Measurements from ENCODE around the gene CILP2.

CILP2 gene

GRCh38 chr19:19545707-19546106 lies 7.6 kb downstream of the CILP2 start:
- TF ChIP-seq POLR2AphosphoS5 (IDR thresholded peaks at IDR 0.05; ENCODE audit: low read depth, low read length) = no peak
- TF ChIP-seq FOXP2 (optimal IDR thresholded peaks at IDR 0.05; ENCODE audit: borderline replicate concordance, extremely low read depth, extremely low read length, insufficient read depth) = no peak
- TF ChIP-seq REST (IDR thresholded peaks at IDR 0.05; ENCODE audit: insufficient read depth in 1 of 2, low read depth in 2 of 2, low read length in 2 of 2) = no peak
- TF ChIP-seq TAF1 (IDR thresholded peaks at IDR 0.05; ENCODE audit: borderline replicate concordance, insufficient read depth, low read length) = no peak
- no peak for TF ChIP-seq SIN3A (IDR thresholded peaks at IDR 0.05; ENCODE audit: borderline replicate concordance, insufficient read depth, low read length)

DNA sequence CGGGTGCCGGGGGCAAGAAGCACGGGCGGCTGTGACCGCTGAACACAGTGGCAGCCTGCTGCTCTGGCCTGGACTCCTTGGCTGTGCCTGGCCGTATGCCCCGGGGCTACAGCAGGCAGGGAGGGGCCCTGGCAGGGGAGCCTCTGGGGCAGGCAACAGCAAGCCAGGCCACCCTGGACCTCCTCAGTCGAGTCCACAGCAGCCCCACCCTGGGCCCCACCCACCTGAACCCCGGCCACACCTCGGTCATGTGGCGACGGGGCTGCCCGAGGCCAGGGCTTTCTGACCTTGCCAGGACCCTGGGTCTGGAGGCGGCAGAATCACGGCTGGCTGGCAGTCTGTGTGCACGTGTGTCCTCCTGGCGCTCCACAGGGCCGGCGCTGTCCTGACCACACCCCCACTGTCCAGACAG lies 8.7 kb downstream of the CILP2 start:
- no peak for TF ChIP-seq SIN3A (IDR thresholded peaks at IDR 0.05; ENCODE audit: borderline replicate concordance, insufficient read depth, low read length)
- no peak for TF ChIP-seq TAF1 (IDR thresholded peaks at IDR 0.05; ENCODE audit: borderline replicate concordance, insufficient read depth, low read length)
- TF ChIP-seq POLR2AphosphoS5 (IDR thresholded peaks at IDR 0.05; ENCODE audit: low read depth, low read length) = no peak
- no peak for TF ChIP-seq FOXP2 (optimal IDR thresholded peaks at IDR 0.05; ENCODE audit: borderline replicate concordance, extremely low read depth, extremely low read length, insufficient read depth)
- no peak for TF ChIP-seq REST (IDR thresholded peaks at IDR 0.05; ENCODE audit: insufficient read depth in 1 of 2, low read depth in 2 of 2, low read length in 2 of 2)

DNA sequence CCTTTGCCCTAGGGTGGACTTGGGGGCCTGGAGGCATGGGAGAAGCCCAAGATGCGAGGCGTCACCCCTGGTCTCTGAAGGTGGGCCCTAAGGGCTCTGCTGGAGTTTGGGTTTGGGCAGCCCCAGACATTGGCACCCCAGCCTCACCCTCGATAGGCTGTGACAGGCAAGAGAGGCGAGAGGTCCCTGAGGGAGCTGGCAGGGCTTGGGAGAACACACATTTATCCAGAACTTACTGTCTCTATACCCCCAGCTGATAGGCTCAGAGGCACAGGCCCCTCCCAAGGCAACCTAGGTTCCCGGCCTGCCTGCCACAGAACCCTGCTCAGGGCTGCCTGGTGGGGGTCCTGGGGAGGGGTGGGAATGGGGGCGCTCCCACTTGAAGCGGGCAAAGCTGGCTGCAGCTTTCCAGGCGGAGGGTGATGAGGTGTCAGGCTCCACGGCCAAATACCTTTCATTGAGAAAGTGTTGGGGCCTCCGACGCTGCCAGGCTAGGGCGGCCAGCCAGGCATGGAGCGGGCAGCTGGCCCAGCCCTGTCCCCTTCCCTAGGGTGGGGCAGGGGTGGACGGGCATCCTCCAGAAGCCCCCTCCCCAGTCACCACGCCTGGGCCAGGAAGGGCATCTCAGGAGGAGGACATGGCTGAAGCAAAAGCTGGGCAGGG lies 9.7 kb downstream of the CILP2 start:
- TF ChIP-seq POLR2AphosphoS5 (IDR thresholded peaks at IDR 0.05; ENCODE audit: low read depth, low read length) = no peak

- TF ChIP-seq SIN3A (IDR thresholded peaks at IDR 0.05; ENCODE audit: borderline replicate concordance, insufficient read depth, low read length) = no peak
- TF ChIP-seq FOXP2 (optimal IDR thresholded peaks at IDR 0.05; ENCODE audit: borderline replicate concordance, extremely low read depth, extremely low read length, insufficient read depth) = no peak
- no peak for TF ChIP-seq TAF1 (IDR thresholded peaks at IDR 0.05; ENCODE audit: borderline replicate concordance, insufficient read depth, low read length)
- no peak for TF ChIP-seq REST (IDR thresholded peaks at IDR 0.05; ENCODE audit: insufficient read depth in 1 of 2, low read depth in 2 of 2, low read length in 2 of 2)
- no peak for TF ChIP-seq POLR2AphosphoS5 (IDR thresholded peaks at IDR 0.05; ENCODE audit: low read depth, low read length)
Measured at GRCh38 chr19:19548915-19549759, 11.1 kb downstream of the CILP2 start.

DNA sequence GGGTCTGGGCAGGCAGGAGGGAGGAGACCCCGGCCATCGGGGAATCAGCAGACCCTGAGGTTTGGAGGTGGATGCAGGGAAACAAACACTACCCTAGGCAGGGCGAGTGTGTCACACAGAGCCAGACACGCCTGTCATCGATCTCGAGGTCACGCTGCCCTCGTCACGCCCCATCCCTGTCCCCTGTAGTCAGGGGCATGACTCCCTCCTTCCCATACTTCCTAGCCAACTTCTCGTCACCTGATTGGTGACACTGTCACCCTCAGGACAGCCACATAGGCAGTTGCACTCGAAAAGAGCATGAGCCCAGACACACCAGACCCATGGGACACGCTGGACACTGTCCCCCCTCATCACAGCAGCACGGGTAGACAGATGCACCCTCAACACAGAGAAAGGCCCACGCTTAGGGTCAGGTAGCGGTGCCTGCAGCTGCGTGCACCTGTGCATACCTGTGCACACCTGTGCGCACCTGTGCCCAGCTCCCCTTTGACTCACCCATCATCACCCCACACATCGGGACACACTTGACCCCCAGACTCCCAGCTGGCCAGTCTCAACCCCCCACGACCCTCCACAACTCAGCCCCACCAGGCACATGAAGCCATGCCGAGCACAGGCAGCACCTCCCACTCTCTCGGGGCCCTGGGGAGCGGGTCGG lies 11.9 kb downstream of the CILP2 start:
- no peak for TF ChIP-seq FOXP2 (optimal IDR thresholded peaks at IDR 0.05; ENCODE audit: borderline replicate concordance, extremely low read depth, extremely low read length, insufficient read depth)

DNA sequence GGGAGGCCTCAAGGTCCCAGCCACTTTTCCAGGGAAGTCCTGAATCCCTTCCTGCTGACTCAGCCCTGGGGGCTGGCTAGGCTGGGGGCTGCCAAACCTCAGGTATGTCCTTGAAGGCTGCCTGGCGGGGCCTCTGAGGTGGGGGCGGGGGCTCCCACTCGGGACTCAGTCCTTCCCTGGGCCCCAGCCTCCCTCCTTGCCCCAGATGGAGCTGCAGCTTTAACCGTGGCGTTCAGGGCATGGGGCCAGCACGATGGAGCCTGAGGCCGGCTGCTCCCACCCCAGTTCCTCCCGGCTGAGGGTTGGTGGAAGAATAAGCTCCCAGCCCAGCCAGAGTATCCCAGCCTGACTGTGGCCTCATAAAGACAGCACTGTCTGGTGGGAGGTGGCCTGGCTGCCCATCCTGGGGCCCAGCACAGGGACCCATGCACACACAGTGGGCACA lies 12.4 kb downstream of the CILP2 start:
- no peak for TF ChIP-seq REST (IDR thresholded peaks at IDR 0.05; ENCODE audit: insufficient read depth in 1 of 2, low read depth in 2 of 2, low read length in 2 of 2)
- no peak for TF ChIP-seq SIN3A (IDR thresholded peaks at IDR 0.05; ENCODE audit: borderline replicate concordance, insufficient read depth, low read length)
- TF ChIP-seq FOXP2 (optimal IDR thresholded peaks at IDR 0.05; ENCODE audit: borderline replicate concordance, extremely low read depth, extremely low read length, insufficient read depth) = no peak
- no peak for TF ChIP-seq POLR2AphosphoS5 (IDR thresholded peaks at IDR 0.05; ENCODE audit: low read depth, low read length)
- no peak for TF ChIP-seq TAF1 (IDR thresholded peaks at IDR 0.05; ENCODE audit: borderline replicate concordance, insufficient read depth, low read length)
